ENCODE measurements around the gene CEMIP.

CEMIP gene

DNA sequence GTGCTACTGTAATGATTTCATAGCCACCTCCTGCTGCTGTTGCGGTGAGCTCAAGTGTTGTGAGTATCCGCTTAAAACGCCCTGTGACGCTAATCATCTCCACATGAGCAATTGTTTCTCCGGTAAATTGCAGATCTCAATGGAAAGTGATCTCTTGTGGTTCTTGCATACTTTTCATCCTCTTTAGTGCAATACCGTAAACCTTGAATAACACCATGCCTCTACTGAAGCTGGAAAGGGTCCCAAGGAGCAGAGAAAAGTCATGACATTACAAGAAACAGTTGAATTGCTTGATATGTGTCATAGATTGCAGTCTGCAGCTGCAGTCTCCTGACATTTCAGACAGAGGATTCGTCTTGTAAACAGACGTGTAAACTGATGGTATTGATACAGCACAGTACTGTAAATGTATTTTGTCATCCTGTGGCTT lies 6.0 kb upstream of the CEMIP start (continued):
- peak; percentile 97 for TF ChIP-seq ZNF629 (tag by site-specific recombination; IDR thresholded peaks at IDR 0.05)
- no peak for TF ChIP-seq ZNF555 (tag by site-specific recombination; conservative IDR thresholded peaks at IDR 0.05)
- peak; percentile 62 for TF ChIP-seq ZNF184 (tag by site-specific recombination; IDR thresholded peaks at IDR 0.05)
- no peak for TF ChIP-seq ZNF221 (tag by site-specific recombination; IDR thresholded peaks at IDR 0.05; ENCODE audit: borderline replicate concordance)
- 0 out of 2 replicates have a peak, but pooled peaks have one; percentile 19 for TF ChIP-seq ZNF146 (tag by site-specific recombination; IDR thresholded peaks at IDR 0.05)
- peak; percentile 81; the same call in 1 of the 2 replicates for TF ChIP-seq OVOL3 (tag by site-specific recombination; IDR thresholded peaks at IDR 0.05)
- TF ChIP-seq ZNF600 (tag by site-specific recombination; IDR thresholded peaks at IDR 0.05): peak; percentile 94
- TF ChIP-seq KLF17 (tag by site-specific recombination; IDR thresholded peaks at IDR 0.05): peak; percentile 93
- TF ChIP-seq, protein P1, sequence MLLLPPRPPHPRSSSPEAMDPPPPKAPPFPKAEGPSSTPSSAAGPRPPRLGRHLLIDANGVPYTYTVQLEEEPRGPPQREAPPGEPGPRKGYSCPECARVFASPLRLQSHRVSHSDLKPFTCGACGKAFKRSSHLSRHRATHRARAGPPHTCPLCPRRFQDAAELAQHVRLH (tag by site-specific recombination; IDR thresholded peaks at IDR 0.05): peak; percentile 70
- TF ChIP-seq, protein P2, sequence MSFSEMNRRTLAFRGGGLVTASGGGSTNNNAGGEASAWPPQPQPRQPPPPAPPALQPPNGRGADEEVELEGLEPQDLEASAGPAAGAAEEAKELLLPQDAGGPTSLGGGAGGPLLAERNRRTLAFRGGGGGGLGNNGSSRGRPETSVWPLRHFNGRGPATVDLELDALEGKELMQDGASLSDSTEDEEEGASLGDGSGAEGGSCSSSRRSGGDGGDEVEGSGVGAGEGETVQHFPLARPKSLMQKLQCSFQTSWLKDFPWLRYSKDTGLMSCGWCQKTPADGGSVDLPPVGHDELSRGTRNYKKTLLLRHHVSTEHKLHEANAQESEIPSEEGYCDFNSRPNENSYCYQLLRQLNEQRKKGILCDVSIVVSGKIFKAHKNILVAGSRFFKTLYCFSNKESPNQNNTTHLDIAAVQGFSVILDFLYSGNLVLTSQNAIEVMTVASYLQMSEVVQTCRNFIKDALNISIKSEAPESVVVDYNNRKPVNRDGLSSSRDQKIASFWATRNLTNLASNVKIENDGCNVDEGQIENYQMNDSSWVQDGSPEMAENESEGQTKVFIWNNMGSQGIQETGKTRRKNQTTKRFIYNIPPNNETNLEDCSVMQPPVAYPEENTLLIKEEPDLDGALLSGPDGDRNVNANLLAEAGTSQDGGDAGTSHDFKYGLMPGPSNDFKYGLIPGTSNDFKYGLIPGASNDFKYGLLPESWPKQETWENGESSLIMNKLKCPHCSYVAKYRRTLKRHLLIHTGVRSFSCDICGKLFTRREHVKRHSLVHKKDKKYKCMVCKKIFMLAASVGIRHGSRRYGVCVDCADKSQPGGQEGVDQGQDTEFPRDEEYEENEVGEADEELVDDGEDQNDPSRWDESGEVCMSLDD (tag by site-specific recombination; IDR thresholded peaks at IDR 0.05): no peak
- TF ChIP-seq ZNF791 (tag by site-specific recombination; IDR thresholded peaks at IDR 0.05): no peak
- no peak for TF ChIP-seq MEIS1 (CRISPR knock-in tag; IDR thresholded peaks at IDR 0.05; ENCODE audit: borderline replicate concordance)
- no peak for TF ChIP-seq SP3 (tag by site-specific recombination; IDR thresholded peaks at IDR 0.05)
- TF ChIP-seq ZNF843 (tag by site-specific recombination; IDR thresholded peaks at IDR 0.05): peak; percentile 91
- no peak for TF ChIP-seq HOXD13 (CRISPR knock-in tag; IDR thresholded peaks at IDR 0.05; ENCODE audit: borderline replicate concordance)
- TF ChIP-seq, protein P3, sequence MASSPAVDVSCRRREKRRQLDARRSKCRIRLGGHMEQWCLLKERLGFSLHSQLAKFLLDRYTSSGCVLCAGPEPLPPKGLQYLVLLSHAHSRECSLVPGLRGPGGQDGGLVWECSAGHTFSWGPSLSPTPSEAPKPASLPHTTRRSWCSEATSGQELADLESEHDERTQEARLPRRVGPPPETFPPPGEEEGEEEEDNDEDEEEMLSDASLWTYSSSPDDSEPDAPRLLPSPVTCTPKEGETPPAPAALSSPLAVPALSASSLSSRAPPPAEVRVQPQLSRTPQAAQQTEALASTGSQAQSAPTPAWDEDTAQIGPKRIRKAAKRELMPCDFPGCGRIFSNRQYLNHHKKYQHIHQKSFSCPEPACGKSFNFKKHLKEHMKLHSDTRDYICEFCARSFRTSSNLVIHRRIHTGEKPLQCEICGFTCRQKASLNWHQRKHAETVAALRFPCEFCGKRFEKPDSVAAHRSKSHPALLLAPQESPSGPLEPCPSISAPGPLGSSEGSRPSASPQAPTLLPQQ (tag by site-specific recombination; IDR thresholded peaks at IDR 0.05): no peak
- no peak for TF ChIP-seq ZNF530 (tag by site-specific recombination; IDR thresholded peaks at IDR 0.05; ENCODE audit: low read depth)
- TF ChIP-seq ZNF394 (tag by site-specific recombination; IDR thresholded peaks at IDR 0.05; ENCODE audit: borderline replicate concordance): peak; percentile 70; the same call in 1 of the 2 replicates
- TF ChIP-seq, protein P4, sequence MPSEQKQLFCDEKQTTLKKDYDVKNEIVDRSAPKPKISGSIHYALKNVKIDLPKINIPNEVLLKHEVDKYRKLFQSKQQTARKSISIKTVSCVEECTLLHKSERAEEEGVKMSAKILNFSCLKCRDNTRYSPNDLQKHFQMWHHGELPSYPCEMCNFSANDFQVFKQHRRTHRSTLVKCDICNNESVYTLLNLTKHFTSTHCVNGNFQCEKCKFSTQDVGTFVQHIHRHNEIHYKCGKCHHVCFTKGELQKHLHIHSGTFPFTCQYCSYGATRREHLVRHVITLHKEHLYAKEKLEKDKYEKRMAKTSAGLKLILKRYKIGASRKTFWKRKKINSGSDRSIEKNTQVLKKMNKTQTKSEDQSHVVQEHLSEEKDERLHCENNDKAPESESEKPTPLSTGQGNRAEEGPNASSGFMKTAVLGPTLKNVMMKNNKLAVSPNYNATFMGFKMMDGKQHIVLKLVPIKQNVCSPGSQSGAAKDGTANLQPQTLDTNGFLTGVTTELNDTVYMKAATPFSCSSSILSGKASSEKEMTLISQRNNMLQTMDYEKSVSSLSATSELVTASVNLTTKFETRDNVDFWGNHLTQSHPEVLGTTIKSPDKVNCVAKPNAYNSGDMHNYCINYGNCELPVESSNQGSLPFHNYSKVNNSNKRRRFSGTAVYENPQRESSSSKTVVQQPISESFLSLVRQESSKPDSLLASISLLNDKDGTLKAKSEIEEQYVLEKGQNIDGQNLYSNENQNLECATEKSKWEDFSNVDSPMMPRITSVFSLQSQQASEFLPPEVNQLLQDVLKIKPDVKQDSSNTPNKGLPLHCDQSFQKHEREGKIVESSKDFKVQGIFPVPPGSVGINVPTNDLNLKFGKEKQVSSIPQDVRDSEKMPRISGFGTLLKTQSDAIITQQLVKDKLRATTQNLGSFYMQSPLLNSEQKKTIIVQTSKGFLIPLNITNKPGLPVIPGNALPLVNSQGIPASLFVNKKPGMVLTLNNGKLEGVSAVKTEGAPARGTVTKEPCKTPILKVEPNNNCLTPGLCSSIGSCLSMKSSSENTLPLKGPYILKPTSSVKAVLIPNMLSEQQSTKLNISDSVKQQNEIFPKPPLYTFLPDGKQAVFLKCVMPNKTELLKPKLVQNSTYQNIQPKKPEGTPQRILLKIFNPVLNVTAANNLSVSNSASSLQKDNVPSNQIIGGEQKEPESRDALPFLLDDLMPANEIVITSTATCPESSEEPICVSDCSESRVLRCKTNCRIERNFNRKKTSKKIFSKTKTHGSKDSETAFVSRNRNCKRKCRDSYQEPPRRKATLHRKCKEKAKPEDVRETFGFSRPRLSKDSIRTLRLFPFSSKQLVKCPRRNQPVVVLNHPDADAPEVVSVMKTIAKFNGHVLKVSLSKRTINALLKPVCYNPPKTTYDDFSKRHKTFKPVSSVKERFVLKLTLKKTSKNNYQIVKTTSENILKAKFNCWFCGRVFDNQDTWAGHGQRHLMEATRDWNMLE (tag by site-specific recombination; conservative IDR thresholded peaks at IDR 0.05; ENCODE audit: low read depth): 0 out of 2 replicates have a peak, but pooled peaks have one; percentile 38
- peak; percentile 87 for TF ChIP-seq ZBTB21 (tag by site-specific recombination; IDR thresholded peaks at IDR 0.05)
- no peak for TF ChIP-seq ZNF280C (tag by site-specific recombination; IDR thresholded peaks at IDR 0.05)
- peak; percentile 95 for TF ChIP-seq ZNF2 (tag by site-specific recombination; IDR thresholded peaks at IDR 0.05)
- TF ChIP-seq ZNF670 (tag by site-specific recombination; IDR thresholded peaks at IDR 0.05; ENCODE audit: low read depth): no peak
- TF ChIP-seq ZSCAN23 (tag by site-specific recombination; IDR thresholded peaks at IDR 0.05): peak; percentile 81
- TF ChIP-seq KLF10 (tag by site-specific recombination; IDR thresholded peaks at IDR 0.05): no peak; the same call in 1 of the 2 replicates
- no peak for TF ChIP-seq ZNF560 (tag by site-specific recombination; IDR thresholded peaks at IDR 0.05; ENCODE audit: borderline replicate concordance)

All from HEK293 (cell line).